ENCODE measurements around the gene SUSD6. TPM values are rescaled to one million over a fixed set of nuclear protein-coding genes. Genes with fewer than 3 reads are reported as not detected.

The SUSD6 gene
- polyA plus RNA-seq, 2 of the 4 experiments (the other 2 are of a cell fraction) = 4.3 to 7.0 TPM

- H3K27ac ChIP-seq = no peak overlapping the region
- 69% methylated on average over 7 of the region's 7 CpGs for WGBS (ENCODE audit: missing lambda C conversion rate)
- CTCF ChIA-PET = interaction anchor here (0.6 to 5.3 kb wide), 7 partner anchors 25 to 148 kb away, joined by 3 to 34 read pairs (median 6); no protein-coding TSS in a partner anchor
- FAIRE-seq = no peak
- TF ChIP-seq HOXA7 (CRISPR knock-in tag; IDR thresholded peaks at IDR 0.05) (no peak), CBX8 (IDR thresholded peaks at IDR 0.05) (no peak)
- no peak for DNase-seq (ENCODE audit: low read depth in 1 of 2, low spot score in 1 of 2)
- no peaks in the 10 kb centered on the region for H3K9me3 ChIP-seq
- POLR2A ChIA-PET = no interaction called here
- ATAC-seq = no peak
- no peak overlapping the region for H3K4me3 ChIP-seq
- no peak overlapping the region for H3K4me2 ChIP-seq
- H3K4me1 ChIP-seq = peaks cover 5% of the 10 kb centered on the region; the same call in 1 of the 3 replicates
Measured at GRCh38 chr14:69581316-69581935, 30.0 kb upstream of the SUSD6 start.

- CTCF ChIA-PET = interaction anchor here (1.5 to 5.3 kb wide), 7 partner anchors 9 to 148 kb away, joined by 3 to 56 read pairs (median 34); partner anchors contain the start of gene CCDC177
- POLR2A ChIA-PET = no interaction called here
- FAIRE-seq = no peak
- no peak for ATAC-seq
- Histone ChIP-seq H3K4me2 (no peak overlapping the region), H3K9me3 (no peaks in the 10 kb centered on the region), H3K4me3 (no peak overlapping the region), H3K4me1 (peaks cover 5% of the 10 kb centered on the region; the same call in 1 of the 3 replicates), H3K27ac (no peak overlapping the region)
- TF ChIP-seq GATA3 (IDR thresholded peaks at IDR 0.05; ENCODE audit: borderline replicate concordance) (no peak), MAFK (IDR thresholded peaks at IDR 0.05; ENCODE audit: partially characterized antibody) (no peak), FOSL2 (IDR thresholded peaks at IDR 0.05) (no peak), FOSL2 (CRISPR knock-in tag; IDR thresholded peaks at IDR 0.05) (peak; percentile 39; the same call in 1 of the 2 replicates), ZC3H11A (IDR thresholded peaks at IDR 0.05) (no peak), HOXA7 (CRISPR knock-in tag; IDR thresholded peaks at IDR 0.05) (no peak), E2F6 (IDR thresholded peaks at IDR 0.05; ENCODE audit: borderline replicate concordance, low read depth) (no peak), ZSCAN20 (CRISPR knock-in tag; IDR thresholded peaks at IDR 0.05) (no peak), MYC (IDR thresholded peaks at IDR 0.05; ENCODE audit: borderline replicate concordance, low read length) (no peak), KDM1A (IDR thresholded peaks at IDR 0.05; ENCODE audit: low read depth) (no peak)
- no peak for DNase-seq (ENCODE audit: low read depth in 1 of 2, low spot score in 1 of 2)
- 83% methylated on average over 1 of the region's 1 CpG for WGBS (ENCODE audit: missing lambda C conversion rate)
Measured at GRCh38 chr14:69582212-69582611, 29.2 kb upstream of the SUSD6 start.

- WGBS (ENCODE audit: missing lambda C conversion rate) = 48% methylated on average over 4 of the region's 4 CpGs
- no peak overlapping the region for H3K27ac ChIP-seq
- ChIA-PET POLR2A (no interaction called here), CTCF (interaction anchor here (1.3 to 5.3 kb wide), 8 partner anchors 10 to 147 kb away, joined by 3 to 56 read pairs (median 28); partner anchors contain the start of gene CCDC177)
- TF ChIP-seq FOSB (CRISPR knock-in tag; IDR thresholded peaks at IDR 0.05) (no peak), PBX3 (IDR thresholded peaks at IDR 0.05) (no peak), KDM5A (IDR thresholded peaks at IDR 0.05) (no peak), SMC3 (IDR thresholded peaks at IDR 0.05) (no peak), SREBF2 (IDR thresholded peaks at IDR 0.05) (no peak), EP300 (IDR thresholded peaks at IDR 0.05) (no peak)
- no peaks in the 10 kb centered on the region for H3K9me3 ChIP-seq
- H3K4me1 ChIP-seq = peaks cover 5% of the 10 kb centered on the region; the same call in 1 of the 3 replicates
- H3K4me3 ChIP-seq = no peak overlapping the region
- FAIRE-seq = no peak
- DNase-seq (ENCODE audit: low read depth in 1 of 2, low spot score in 1 of 2) = no peak
- ATAC-seq = no peak
- no peak overlapping the region for H3K4me2 ChIP-seq
Measured at GRCh38 chr14:69582829-69583228, 28.6 kb upstream of the SUSD6 start.

- POLR2A ChIA-PET = no interaction called here
- Histone ChIP-seq H3K4me1 (peaks cover 5% of the 10 kb centered on the region; the same call in 1 of the 3 replicates), H3K9me3 (no peaks in the 10 kb centered on the region), H3K4me2 (no peak overlapping the region), H3K27ac (no peak overlapping the region), H3K4me3 (no peak overlapping the region)
- WGBS (ENCODE audit: missing lambda C conversion rate) = 67% methylated on average over 1 of the region's 1 CpG
- ATAC-seq (no peak), DNase-seq (ENCODE audit: low read depth in 1 of 2, low spot score in 1 of 2) (no peak), FAIRE-seq (no peak)
- CTCF ChIA-PET = interaction anchor here (0.6 to 5.0 kb wide), 59 partner anchors 8 to 733 kb away, joined by 3 to 56 read pairs (median 4); partner anchors contain the start of genes CCDC177 and SUSD6
- TF ChIP-seq MAX (IDR thresholded peaks at IDR 0.05) (no peak), SREBF2 (IDR thresholded peaks at IDR 0.05) (no peak), KDM5A (IDR thresholded peaks at IDR 0.05) (no peak), HES2 (IDR thresholded peaks at IDR 0.05) (no peak), TP53 (CRISPR knock-in tag; IDR thresholded peaks at IDR 0.05) (no peak), GATA3 (IDR thresholded peaks at IDR 0.05; ENCODE audit: borderline replicate concordance) (no peak), ZSCAN20 (CRISPR knock-in tag; IDR thresholded peaks at IDR 0.05) (no peak), HOXB5 (CRISPR knock-in tag; IDR thresholded peaks at IDR 0.05) (no peak), POLR2A (IDR thresholded peaks at IDR 0.05; ENCODE audit: low read length) (no peak), EHMT2 (IDR thresholded peaks at IDR 0.05; ENCODE audit: low read depth) (no peak), EP300 (IDR thresholded peaks at IDR 0.05) (no peak), CBX2 (IDR thresholded peaks at IDR 0.05; ENCODE audit: borderline replicate concordance, low read depth) (no peak), CEBPB (IDR thresholded peaks at IDR 0.05) (no peak), E2F6 (IDR thresholded peaks at IDR 0.05; ENCODE audit: borderline replicate concordance, low read depth) (no peak), FOXS1 (CRISPR knock-in tag; IDR thresholded peaks at IDR 0.05) (no peak), RFX5 (IDR thresholded peaks at IDR 0.05) (no peak)
Measured at GRCh38 chr14:69584389-69584788, 27.0 kb upstream of the SUSD6 start.
